NCI-H1105 (cell line): ENCODE results near the gene DLG2.

ENCODE experiments used
- DNase-seq: peaks from one replicate; lab custom pipeline; 2025; lab: John Stamatoyannopoulos, UW

DLG2 gene

DNA sequence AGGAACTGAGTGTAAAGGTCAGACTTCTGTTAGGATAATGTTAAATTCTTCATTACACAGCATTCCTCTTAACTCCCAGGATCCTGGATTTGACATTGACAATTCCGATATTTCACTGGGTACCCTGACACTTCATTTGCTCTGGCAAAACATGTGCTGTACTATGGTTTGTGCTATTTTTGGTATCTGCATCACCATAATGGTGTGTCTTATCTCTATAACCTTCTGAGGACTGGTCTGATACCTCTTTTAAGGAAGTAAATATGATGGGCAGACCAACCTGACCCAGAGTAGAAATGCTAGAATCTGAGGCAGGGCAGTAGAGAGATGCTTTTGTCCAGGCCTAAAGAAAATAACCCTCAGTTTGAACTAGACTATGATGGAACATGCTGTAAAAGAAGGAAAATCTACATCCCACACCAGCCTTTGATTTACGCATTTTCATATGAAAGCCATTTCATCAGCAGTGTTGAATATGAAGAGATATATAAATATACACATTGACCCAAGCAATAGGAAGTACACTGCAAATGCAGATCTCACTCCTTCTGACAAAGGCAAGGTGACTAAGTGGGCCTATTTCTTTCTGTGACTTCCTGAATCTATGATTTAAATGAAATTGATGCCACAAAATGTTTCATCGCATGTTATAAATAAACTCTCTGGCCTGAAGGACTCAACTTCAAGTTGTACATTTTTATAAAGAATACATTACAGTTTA is 966.7 kb downstream of the DLG2 start:
- DNase-seq: no peak

DNA sequence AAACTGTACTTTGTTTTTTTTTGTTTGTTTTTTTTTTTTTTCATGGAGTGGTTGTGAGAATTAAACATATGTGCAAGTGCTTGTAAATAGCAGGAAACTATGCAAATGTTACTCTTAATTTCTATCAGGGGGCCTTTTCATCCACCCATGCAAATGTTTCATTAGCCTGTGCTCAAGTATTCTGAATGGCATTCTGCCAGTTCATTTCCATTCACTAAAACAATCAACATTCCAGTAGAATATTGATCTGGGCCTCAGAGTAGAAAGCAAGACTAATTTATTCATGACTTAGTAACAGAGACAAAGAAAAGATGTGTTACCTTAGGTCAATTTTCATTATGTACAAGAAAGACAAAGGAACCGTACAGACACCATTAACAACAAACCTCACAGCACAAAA is 971.4 kb downstream of the DLG2 start:
- DNase-seq: no peak

DNA sequence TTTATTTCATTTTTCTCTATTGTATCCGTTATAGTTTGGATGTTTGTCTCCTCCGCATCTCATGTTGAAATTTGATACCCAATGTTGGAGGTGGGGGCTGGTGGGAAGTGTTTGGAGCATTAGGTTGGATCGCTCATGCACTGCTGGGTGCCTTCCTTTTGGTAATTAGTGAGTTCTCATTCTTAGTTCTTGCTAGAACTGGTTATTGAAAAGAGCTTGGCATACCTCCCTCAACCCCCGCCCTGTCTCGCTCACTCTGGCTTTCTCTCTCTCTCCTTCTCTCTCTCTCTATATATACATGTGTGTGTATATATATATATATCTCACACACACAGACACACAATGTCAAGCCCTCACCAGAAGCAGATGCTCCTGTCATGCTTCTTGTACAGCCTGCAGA is 978.7 kb downstream of the DLG2 start:
- DNase-seq: no peak

DNA sequence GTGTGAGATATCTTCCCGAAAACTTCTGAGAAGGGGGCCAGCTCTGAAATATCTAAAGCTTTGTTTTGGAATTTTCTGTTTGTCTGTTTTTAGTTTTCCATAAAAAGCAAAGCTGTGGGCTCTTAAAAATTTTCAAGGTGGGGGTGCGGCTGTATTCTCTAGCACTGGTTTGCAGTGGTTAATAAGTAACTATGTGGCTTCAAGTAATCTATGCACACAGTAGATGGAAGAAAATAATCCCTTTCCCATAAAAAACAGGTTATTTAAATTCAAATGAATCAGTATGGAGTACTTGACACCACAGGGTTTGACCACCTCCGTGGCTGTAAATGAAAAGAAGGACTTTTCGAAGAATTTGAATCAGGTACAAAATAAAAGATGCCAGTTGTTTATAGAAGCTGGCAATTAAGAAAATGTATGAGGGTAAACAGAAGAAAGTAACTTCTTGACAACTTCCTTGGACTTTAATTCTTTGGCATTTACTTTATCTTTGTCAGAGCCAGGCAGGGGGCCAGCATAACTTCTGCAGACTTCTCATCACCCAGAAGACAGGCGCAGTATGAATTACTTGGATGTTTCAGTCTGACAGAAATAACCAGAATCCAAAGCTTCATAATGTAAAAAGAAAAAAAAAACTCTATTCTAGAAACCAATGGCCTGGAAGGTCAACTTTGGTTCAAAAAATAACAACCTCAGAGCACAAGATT is 981.0 kb downstream of the DLG2 start:
- DNase-seq: no peak

DNA sequence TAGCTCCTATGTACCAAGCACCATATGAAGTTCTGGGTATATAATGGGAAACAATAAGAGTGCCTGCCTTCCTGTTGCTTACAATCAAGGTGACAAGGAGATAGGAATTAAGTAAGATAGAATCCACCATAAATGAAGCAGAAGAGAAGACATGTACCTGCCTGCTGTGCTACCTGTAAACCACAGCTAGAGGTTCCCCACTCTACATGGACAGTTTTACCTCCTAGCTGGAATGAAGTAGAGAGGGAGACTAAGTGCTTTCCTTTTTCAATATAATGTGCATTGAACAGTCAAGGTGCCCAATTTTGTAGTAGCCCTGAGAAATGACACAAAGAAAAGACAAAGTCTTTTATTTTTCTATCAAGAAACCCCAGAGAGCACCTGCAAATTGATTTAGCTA is 984.6 kb downstream of the DLG2 start:
- DNase-seq: no peak

DNA sequence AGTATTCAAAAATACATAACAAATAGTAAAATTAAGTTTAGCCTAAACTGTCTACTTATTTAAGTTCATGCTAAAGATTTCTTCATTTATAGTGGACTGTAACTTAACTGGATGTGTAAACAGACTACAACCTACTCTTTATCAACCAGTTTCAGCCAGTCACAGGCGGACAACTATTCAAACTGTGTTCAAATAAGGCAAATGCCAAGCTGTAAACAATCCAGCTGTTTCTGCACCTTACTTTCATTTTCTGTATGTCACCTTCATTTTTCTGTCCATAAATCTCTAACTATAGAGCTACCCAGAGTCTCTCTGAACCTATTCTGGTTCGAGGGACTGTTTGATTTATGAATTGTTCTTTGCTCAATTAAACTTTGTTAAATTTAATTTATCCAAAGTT is 992.8 kb downstream of the DLG2 start:
- no peak for DNase-seq

DNA sequence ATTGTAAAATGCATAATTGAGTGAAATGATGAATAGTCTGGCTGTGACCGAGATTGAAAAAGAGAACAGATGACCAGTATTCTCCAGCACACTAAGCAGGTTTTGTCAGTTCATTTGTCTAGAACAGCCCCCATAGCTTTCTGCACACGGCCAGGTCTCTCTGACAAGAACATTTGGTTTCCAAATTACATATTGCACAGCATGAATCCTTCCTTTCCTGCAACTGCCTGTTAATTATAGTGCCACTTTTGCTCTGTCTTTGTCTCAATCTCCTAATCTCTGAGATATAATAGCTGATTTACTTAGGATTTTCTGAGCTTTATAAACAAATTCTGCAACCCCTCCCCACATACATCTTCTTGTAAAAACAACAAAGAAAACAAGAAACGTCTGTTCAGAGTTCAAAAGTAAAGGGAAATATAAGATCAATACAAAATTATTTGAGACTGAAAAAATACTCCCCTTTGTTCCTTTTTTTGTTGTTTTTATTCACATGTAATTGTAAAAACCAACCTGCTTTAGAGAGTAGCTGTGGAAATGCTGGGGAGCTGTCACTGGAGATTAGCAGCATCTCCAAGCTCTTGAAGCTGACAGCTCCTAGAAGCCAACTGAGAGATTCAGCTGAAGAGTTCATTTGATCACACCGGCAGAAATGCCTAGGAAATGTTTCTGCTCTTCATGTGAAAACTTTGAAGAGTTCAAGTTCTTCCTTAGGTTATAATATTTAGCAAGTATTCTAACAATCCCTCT is 998.1 kb downstream of the DLG2 start:
- no peak for DNase-seq

DNA sequence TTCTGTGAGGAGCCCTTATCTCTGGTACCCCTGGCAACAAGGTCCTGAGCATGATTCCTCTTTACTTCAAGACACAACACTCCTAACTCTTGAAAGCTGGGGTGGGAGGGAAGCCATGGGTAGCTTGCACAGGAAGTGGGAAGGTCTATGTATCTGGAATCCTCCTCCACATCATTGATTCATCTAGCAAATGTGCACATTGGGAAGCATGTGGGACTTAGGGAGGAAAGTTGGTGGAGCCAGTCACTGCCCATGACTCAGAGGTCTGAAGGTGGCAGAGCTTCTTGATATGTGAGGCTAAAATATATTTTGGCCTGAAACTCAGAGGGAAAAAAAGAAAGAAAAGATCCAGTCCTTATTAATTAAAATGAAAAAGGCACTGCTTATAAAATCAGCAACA is 1000.9 kb downstream of the DLG2 start:
- DNase-seq: no peak

DNA sequence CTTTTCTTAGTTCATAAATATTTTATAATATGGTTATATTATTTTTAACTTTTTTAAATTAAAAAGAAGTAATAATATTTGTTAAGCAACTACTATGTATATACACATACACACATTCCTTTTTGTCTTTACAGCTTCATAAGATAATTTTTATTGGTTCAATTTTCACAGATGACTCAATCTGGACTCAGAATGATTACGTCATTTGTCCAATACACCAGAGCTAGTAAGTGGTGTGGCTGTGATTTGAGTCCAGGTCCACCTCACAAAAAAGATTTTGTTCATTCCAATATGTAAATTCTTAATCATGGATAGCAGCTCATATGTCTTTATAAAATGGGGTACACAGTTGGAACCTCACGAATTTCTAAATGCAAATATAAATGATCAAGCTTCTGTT is 1014.5 kb downstream of the DLG2 start:
- no peak for DNase-seq

DNA sequence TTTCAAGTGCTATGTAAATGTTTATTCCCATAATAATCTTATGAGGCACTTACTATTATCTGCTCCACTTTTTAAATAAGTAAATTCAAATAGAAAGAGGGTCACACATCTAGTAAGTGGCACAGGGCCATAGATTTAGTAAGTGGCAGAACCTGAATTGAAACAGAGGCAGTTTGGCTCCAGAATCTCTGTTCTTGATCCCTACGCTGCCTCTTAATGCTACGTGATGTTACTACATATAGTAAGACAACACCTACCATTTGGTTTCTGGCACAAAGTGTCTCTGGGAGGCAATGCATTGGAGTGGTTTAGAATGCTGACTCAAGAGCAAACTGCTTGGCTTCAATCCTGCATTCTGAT is 1018.3 kb downstream of the DLG2 start:
- no peak for DNase-seq

DNA sequence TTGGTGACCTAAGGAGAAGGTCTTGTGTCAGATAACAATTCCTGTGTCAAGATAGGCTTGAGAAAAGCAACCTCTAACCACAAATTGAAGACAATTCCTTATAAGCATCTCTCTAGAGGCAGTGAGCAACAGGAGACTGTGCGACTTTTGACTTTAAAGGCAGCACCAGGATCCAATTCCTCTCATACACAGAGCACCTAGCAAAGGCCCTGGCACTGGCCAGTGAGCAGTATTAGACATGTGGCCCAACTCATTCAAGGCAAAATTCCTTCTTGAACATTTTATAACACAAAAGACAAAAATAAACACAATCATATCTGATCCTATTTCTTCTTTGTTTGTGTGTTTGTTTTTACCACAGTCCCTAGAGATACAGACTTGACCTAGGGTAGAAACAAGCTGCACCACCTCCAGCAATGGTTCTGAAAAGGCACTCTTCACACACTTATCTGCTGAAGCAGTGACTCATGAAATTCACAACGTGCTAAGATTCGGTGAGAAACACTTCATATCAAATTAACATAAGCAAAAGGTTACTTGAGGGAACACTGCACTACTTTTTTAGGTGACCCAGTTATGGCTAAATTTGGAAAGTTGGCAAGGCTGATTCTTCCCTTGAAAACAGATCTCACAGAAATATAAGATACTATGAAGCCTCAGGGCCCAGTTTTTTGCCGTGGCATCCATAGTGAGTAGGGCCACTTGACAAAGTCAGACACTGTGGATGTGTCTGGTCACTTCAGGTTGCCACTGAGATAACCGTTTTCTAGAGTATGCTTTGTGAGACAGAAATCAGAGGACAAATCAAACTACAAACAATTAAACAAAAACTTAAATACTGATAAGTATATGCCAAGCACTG is 1018.9 kb downstream of the DLG2 start:
- no peak for DNase-seq

DNA sequence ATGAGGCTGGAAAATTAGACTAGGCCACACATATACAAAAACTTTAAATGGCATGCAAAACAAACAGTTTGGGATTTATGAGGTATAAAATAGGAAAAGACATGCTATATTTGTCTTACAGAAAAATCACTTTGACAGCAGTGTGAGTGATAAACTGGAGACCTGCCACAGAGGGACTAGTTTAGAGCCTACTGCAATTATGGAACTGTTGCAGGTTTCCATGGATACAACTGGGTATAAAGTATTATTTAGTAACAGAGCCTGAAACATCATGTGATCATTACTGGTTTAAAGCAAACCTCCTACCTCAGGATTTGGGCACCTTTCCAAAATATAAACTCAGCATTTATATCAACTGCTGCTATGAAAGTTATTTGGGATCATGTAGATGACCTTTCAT is 1032.5 kb downstream of the DLG2 start:
- no peak for DNase-seq

DNA sequence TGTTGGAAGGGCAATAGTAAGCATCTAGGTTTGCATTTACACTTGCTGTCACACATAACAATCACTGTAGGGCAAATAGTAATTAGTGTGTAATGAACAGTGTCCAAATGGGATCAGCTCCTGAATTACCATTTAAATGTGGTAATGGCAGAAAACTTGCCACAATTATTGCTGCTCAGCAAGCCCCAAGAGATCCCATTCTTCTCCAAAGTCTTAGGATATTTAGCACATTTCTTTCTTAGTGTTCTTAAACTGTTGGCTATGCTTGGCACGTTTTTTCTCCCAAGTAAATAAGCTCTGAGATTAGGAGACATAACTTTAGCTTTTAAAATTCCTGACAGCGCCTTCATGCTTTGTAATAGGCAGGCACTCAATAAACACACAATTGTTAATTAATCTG is 1037.0 kb downstream of the DLG2 start:
- DNase-seq: no peak

DNA sequence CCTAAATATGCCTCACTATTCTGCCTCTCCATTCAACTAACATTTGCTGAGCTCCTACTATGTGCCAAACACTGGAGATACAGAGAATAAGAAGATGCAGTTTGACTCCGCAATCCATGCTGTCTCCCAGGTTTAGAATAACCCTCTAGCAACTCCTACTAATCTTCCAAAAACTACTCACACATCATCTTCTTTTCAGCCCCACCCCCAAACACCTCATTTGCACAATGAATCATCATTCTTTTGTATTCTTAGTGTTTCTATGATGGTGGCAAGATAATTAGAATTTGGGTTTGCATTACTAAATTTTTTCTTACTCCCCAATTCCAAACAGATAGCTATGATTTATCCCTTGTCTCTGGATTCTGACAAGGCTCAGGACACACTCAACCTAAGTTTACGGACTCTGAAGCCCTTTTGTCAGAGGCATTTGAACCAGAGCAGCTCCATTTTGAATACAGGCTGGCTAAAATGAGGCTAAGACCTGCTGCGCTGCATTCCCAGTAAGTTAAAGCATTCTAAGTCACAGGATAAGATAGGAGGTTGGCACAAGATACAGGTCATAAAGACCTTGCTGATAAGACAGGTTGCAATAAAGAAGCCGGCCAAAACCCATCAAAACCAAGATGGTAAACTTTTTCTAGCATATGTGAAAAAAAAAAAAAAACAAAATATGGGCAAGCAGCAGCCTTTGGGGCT is 1038.9 kb downstream of the DLG2 start:
- DNase-seq: no peak

DNA sequence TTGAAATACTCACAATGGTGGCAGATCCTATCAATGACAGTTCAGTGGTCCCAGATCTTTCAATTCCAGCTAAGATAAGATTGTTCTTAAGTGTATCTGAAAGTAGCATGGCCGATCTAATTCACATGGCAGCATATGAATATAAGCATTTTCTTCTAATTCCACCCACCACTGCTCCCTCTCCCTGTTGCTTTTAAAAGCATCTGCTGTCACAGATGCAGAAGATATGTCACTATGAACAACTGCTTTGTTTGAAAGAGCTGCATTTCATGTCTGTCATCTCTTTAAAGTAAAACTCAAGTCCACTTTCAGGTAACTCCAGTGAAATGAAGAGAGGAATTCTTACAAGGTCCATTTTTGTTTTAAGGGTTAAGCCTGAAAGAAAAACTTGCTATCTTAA is 1044.0 kb downstream of the DLG2 start:
- no peak for DNase-seq

DNA sequence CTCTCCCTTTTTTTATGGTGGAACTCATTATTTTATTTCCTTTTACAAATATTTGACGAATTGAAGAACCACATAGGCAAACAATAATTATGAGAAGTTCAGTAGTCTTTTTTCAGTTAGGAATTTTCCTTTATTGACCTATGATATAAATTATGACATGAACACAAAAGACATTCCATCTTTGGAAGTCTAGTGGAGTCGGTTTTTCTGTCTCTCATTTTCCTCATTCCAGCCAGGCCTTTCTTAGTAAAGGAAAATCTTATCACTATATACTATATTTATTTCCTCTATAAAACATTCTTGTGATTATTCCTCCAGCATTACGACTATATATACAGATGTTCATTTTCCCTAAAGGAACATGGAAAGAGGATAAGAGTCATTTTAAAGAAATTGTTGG is 1046.1 kb downstream of the DLG2 start:
- no peak for DNase-seq

DNA sequence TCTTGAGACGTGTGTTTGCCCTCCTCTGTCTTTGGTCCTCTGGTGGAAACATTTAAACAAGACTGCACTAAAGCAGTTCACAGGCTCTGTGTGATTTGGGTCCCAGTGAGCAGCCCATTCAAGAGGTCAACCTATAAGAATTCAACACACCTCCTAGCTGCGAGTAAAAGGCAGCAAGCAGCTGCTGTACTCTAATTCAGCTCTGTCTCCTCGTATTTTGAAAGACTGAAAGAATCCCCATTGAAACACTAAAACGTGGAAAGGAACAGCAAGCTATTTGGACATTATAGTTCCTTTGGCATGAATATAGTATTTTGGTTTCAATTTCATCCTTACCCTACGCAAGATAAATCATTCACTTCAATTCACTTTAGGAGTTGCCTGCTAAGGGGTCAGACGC is 1046.7 kb downstream of the DLG2 start:
- no peak for DNase-seq

DNA sequence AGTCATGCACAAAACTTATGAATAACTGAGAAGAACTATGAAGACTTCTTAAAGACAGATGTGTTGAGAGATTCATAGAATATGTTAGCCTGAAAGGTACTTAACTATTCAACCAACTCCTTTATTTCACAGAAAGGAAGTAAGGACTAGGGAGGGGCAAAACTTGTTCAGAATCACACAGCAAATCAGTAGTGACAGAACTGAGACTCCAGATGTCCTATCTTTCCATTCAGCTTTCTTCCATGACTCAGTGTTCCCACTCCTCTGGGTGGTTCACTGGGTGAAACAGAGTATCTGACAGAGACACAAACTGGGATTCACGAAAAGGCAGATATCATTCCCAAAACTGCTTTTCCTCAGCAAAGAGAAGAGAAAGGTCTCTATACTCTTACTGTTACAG is 1053.3 kb downstream of the DLG2 start:
- no peak for DNase-seq

DNA sequence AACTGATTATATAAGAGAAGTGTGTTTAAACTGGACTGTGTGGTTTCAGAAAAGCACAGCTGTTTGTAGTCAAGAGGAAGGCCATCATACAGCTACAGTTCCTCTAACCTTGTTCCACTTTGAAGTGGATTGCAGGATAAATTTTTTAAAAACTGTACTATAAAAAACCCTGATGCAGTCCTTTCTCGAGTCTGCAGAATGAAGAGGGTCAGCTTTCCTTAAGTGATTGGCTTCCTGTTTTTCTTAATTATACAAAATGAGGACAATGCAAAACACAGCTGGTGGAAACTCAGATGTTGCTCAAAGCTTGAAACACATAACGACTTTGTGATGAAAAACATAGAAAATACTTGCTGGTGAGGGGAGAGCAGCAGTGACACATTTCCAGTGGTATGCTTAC is 1060.5 kb downstream of the DLG2 start:
- no peak for DNase-seq

DNA sequence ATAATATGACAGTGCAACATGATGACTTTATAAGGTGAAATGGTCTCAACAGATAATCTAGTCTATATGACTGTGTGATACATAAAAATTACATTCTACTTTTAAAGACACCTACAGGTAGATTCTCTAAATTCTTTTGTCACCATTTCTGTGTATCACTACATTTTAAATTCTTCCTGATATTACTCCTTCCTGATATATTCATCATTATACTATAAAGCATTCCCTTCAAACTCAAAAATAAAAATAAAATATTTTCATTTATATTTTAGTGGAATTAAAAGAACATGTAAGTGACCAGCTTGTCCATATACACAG is 1062.3 kb downstream of the DLG2 start:
- no peak for DNase-seq

DNA sequence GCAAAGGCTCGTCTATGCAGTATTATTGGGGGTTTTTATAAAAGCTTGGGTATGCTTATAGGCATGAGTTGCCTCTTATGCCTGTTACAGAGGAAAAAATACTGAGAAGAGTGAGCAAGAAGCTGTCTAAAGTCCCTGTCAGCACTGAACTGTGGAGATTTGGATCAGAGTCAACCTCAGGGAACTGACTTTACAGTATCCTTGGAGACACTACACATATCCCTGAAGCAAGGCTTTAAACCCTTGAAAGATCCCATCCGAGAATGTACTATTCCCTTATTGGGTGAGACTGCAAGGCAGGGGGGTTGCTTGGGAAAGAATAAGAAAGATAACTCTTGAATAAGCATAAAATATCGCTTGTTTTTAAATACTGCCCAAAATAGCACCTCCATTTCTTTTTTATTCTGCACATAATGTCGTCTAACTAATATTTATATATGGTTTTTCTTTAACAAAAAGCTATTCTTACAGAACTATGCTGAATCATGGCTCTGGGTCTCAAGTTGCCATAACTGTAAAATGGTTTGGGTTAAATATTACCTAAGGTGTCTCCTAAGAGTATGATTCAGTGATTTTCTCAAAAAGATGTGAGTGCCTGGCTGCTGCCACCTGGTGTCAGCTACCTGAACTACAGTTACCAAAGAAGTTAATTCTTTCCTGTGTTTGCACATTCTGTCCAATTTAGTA is 1062.8 kb downstream of the DLG2 start:
- no peak for DNase-seq
